NCI-H226 (cell line): ENCODE data around the gene HAGHL.
"Not testable (repeated sequence)": the region's sequence is repeated elsewhere in the genome, so short reads cannot be mapped to it uniquely, and the experiment has no call there.

Source experiments
- DNase-seq: peaks from one replicate; pipeline ENCODE4 v3.0.0-alpha.2; 2015

Gene HAGHL

GRCh38 chr16:736936-737481 lies 10.1 kb downstream of the HAGHL start:
- no peak for DNase-seq

DNA sequence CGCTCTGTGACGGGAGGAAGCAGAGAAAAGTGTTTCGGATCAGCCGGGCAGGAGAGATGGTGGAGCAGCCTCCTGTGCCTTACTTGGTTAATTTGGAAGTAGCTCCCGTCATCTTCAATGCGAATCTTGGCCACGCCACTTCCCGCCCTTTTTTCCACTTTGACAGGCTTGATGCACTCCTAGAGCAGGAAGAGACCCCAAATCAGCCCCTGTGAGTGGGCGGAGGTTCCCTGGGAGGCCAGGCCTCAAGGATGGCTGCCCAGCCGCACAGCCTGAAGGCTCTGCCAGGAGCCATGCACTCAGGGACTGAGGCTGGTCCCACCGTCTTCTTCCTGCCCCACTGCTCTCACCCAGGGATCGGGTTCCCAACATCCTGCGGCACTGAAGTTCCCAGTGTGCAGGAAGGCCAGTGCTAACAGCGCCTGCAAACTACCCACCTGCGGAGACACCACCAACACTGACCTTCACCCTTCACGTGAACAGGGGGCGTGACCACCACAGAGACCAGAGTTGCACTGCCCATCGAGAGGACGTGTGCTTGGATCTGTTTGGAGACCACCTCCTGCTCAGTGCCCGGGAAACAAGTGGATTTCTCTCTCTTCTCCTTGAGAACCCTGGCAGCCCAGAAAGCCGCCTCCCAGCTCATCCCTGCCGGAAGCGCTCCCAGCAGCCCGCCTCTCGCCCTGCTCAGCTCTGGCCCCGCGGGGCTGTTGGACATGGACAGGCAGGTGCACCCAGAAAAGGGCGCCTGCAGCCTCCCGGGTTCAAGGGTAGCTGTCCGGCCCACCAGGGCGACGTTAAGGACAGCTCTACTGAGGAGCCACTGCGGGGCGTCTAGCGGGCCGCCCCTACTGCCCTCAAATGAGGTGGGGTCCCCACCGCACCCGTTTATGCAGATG lies 12.9 kb downstream of the HAGHL start:
- DNase-seq, result no peak

- DNase-seq, result no peak
Observed at GRCh38 chr16:740459-740763, 13.5 kb downstream of the HAGHL start.

GRCh38 chr16:740764-741505 lies 14.0 kb downstream of the HAGHL start, which contains the start of gene CIAO3:
Gene CIAO3 (minus strand): TSS chr16:740997. CDS start chr16:740985, 12 bp downstream.
- peak; percentile 89 for DNase-seq

- no peak for DNase-seq
Observed at GRCh38 chr16:741986-742629, 15.2 kb downstream of the HAGHL start.

DNA sequence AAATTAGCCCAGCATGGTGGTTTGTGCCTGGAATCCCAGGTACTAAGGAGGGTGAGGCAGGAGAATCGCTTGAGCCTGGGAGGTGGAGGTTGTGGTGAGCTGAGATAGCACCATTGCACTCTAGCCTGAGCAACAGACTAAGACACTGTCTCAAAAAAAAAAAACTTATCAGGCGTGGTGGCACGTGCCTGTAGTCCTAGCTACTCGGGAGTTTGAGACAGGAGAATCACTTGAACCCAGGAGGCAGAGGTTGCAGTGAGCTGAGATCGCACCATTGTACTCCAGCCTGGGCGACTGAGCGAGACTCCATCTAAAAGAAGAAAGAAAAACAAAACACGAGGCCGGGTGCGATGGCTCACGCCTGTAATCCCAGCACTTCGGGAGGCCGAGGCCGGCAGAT lies 16.0 kb downstream of the HAGHL start:
- DNase-seq, result not testable (repeated sequence)

DNA sequence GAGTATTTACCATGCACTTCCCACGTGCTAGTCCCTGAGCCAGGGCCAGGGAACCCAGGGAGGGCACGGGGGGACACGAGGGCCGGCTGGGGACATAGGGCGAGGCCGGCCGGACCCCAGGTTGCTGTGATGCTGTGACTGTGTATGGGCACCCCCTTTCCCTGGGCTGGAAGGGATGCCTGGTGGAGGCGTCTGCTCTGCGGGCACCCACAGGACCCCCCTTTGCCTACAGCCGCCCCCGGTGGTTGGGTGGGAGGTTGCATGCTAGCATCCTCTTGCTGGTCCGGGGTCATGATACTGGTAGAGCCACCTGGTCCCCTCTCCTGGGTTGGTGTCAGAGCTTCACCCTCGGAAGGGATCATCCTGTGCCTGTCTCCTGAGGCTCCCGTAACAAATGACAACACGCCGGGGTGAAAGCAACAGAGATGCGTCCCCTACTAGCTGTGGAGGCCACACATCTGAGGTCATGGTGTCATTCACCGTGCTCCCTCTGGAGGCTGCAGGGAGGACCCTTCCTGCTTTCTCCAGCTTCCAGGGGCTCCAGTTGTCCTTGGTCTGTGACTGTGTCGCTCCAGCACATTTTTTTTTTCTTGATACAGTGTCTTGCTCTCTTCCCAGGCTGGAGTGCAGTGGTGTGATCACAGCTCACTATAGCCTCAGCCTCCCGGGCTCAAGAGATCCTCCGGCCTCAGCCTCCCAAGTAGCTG lies 17.0 kb downstream of the HAGHL start:
- DNase-seq, result no peak

GRCh38 chr16:745739-746138 lies 18.8 kb downstream of the HAGHL start:
- DNase-seq, result peak; percentile 37

DNA sequence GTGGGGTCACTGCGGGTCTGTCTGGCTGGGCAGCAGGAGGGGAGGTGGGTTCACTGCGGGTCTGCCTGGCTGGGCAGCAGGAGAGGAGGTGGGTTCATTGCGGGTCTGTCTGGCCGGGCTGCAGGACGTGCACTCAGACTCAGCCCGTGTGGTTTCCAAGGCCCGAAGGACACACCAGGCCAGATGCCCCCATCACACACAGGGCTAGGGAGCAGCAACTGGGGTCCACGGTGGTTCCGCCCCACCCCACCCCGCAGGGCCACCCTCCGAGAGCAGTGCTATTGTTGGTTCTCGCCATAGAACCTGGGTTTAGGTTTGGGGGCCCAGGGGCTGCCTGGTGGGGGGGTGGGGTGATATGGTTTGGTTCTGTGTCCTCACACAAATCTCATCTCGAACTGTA lies 19.7 kb downstream of the HAGHL start:
- no peak for DNase-seq

DNA sequence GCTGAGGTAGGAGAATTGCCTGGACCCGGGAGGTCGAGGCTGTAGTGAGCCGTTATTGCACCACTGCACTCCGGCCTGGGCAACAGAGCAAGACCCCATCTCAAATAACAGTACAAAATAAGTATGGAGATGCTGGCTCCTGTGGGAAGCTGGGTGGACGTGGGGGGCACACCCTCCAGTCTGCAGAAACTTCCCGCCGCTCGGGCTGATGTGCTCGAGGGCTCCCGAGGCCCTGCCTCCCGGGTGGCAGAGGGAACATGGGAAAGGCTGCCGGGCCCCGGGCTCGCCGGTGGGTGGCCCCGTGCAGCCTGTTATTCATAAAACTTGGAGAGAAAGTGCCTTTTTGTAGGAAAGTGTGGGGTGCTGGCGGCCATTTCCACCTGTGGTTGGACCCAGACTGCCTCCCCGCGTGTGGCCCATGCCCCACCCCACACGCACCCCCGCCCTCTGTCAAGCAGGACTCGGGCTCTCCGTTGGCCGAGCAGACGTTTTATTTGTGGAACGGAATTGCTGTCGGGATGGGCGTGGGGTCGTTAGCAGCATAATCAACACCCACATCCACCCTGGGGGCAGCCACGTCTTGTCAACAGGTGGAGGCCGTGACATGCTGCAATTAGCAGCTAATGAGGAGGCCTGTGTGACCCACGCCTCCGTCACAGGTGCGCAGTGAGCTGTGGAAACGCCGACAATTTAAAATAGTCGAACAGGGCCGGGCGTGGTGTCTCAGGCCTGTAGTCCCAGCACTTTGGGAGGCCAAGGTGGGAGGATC lies 21.3 kb downstream of the HAGHL start:
- no peak for DNase-seq

GRCh38 chr16:749010-749409 lies 22.1 kb downstream of the HAGHL start:
- peak; percentile 80 for DNase-seq

GRCh38 chr16:750485-750884 lies 23.6 kb downstream of the HAGHL start:
- DNase-seq, result no peak

GRCh38 chr16:751152-752006 lies 24.5 kb downstream of the HAGHL start:
- DNase-seq, result no peak

GRCh38 chr16:752007-752312 lies 25.1 kb downstream of the HAGHL start:
- no peak for DNase-seq

DNA sequence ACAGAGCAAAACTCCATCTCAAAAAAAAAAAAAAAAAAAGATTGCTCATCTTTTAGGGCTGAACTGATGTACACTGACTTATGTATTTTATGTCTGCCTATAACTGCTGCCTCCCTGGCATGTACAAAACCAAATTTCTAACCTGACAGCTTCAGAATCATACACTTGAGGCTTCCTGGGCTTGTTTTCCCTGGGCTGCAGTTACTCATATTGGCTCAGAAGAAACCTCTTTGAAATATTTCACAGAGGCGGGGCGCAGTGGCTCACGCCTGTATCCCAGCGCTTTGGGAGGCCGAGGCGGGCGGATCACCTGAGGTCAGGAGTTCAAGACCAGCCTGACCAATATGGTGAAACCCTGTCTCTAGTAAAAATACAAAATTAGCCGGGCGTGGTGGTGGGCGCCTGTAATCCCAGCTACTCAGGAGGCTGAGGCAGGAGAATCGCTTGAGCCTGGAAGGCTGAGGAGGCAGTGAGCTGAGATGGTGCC lies 27.3 kb downstream of the HAGHL start:
- not testable (repeated sequence) for DNase-seq

DNA sequence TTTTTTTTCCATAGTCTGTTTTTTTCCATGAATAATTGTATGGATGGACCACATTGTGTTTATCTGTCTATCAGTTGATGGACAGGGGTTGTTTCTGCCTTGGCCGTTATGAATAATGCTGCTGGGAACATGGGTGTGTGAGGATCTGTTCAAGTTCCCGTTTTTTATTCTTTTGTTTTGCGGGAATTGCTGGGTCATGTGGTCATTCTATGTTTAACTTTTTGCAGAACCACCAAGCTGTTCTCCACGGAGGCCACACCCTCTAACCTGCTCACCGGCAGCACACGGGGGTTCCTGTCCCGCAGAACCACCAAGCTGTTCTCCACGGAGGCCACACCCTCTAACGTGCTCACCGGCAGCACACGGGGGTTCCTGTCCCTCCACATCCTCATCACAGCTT lies 27.8 kb downstream of the HAGHL start:
- no peak for DNase-seq

GRCh38 chr16:756428-756827 lies 29.5 kb downstream of the HAGHL start:
- no peak for DNase-seq

DNA sequence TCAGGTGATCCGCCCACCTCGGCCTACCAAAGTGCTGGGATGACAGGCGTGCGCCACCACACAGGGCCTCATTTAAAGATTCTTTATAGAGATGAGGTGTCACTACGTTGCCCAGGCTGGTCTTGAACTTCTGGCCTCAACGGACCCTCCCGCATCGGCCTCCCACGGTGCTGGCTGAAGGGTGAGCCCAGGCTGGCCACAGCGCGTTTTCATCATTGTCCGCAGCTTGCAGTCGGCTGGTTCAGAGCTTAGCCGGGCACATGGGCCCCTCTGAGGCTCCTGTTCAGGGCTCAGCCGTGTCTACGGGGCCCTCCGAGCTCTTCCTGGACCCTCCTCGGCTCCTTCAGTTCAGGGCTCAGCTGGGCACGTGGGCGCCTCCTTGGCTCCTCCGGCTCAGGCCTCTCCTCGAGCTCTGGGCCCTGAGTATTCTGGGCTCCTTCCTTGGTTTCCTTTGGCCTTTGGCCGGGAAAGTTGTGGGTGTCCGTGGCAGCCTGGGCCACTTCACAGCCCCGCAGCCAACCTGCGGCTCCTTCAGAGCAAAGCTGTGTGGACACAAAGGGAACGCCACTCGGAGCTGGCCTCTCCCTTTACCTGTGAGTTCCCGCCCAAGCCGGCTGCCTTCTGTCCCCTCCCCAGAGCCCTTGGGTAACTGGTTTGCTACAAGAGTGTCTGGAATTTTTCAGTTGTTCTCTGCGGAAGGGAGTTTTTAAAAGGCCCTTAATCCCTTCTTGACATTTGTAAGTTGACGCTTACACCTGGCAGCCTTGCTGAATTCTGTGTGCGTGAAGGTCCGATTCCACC lies 32.4 kb downstream of the HAGHL start:
- DNase-seq, result no peak

DNA sequence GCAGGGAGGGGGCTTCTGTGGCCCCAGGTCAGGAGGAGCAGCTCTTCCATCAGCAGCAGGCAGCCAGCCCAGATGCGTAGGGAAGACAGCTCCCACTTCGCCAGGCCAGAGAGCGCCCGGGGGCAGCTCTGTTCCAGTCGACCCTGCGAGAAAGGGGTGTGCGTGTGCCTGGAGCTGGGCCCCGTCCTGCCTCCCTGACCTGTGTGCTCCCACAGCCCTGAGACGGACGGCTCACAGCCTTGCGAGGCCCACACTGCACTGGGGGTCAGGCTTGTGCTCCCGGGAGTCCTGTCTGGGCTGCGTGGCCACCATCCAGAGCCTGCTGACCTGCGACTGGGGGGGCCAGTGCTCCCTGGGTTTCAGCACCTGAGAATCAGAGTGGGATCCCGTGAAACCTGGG lies 33.2 kb downstream of the HAGHL start:
- DNase-seq, result peak; percentile 63
